Measurements from ENCODE around the gene FXYD4. TPM values are rescaled to one million over a fixed set of nuclear protein-coding genes. Genes with fewer than 3 reads are reported as not detected.
A peak's percentile ranks its signal among the peaks of the same experiment; 100 is the strongest.

The FXYD4 gene
- total and polyA plus RNA-seq, 5 experiments from 2014 or later: not detected

GRCh38 chr10:43402176-43402575, 30.7 kb downstream of the FXYD4 start:
- H3K36me3 Mint-ChIP-seq: peaks cover 0 to 51% (median 5%) of the 10 kb centered on the region in 3 donors
- H3K9me3 Mint-ChIP-seq: no peaks in the 10 kb centered on the region
- no peak for ATAC-seq
- no peaks in the 10 kb centered on the region for H3K27me3 Mint-ChIP-seq
- peak overlapping the region; percentile 14 to 97 (median 88) for H3K27ac Mint-ChIP-seq
- DNase-seq: no peak
- POLR2A ChIA-PET: interaction anchor here (0.7 kb wide), 1 partner anchor 18 kb away, joined by 4 read pairs; no protein-coding TSS in a partner anchor
- peak overlapping the region in 9 of 10 donors; percentile 53 to 100 (median 82) for H3K4me3 Mint-ChIP-seq
- H3K4me1 Mint-ChIP-seq: peaks cover 33 to 93% (median 78%) of the 10 kb centered on the region in 4 donors

GRCh38 chr10:43402880-43403452, 31.5 kb downstream of the FXYD4 start:
- DNase-seq (no peak), ATAC-seq (no peak)
- peaks cover 35 to 88% (median 71%) of the 10 kb centered on the region in 4 donors for H3K4me1 Mint-ChIP-seq
- H3K27ac Mint-ChIP-seq: peak overlapping the region; percentile 14 to 97 (median 88)
- no peaks in the 10 kb centered on the region for H3K9me3 Mint-ChIP-seq
- H3K27me3 Mint-ChIP-seq: no peaks in the 10 kb centered on the region
- POLR2A ChIA-PET: interaction anchor here (0.6 to 1.3 kb wide), 4 partner anchors 32 to 49 kb away, joined by 3 to 4 read pairs (median 3); partner anchors contain the start of gene ZNF487
- peaks cover 0 to 50% (median 4%) of the 10 kb centered on the region in 3 donors for H3K36me3 Mint-ChIP-seq
- peak overlapping the region in 9 of 10 donors; percentile 53 to 100 (median 82) for H3K4me3 Mint-ChIP-seq

GRCh38 chr10:43403911-43404703, 32.7 kb downstream of the FXYD4 start:
- Mint-ChIP-seq H3K4me1 (peaks cover 37 to 76% (median 64%) of the 10 kb centered on the region in 4 donors), H3K27me3 (no peaks in the 10 kb centered on the region), H3K4me3 (peak overlapping the region; percentile 78 to 100 (median 87)), H3K27ac (peak overlapping the region; percentile 82 to 97 (median 94)), H3K9me3 (no peaks in the 10 kb centered on the region), H3K36me3 (peaks cover 0 to 50% (median 4%) of the 10 kb centered on the region in 3 donors)
- ATAC-seq (no peak), DNase-seq (no peak)
- POLR2A ChIA-PET: interaction anchor here (1.0 to 2.5 kb wide), 6 partner anchors 8 to 110 kb away, joined by 3 to 16 read pairs (median 4); partner anchors contain the start of gene ZNF487

GRCh38 chr10:43404704-43405084, 33.3 kb downstream of the FXYD4 start:
- Mint-ChIP-seq H3K4me1 (peaks cover 34 to 72% (median 62%) of the 10 kb centered on the region in 4 donors), H3K36me3 (peaks cover 0 to 45% (median 4%) of the 10 kb centered on the region in 3 donors), H3K4me3 (peak overlapping the region; percentile 78 to 100 (median 87)), H3K9me3 (no peaks in the 10 kb centered on the region), H3K27ac (peak overlapping the region; percentile 82 to 97 (median 94)), H3K27me3 (no peaks in the 10 kb centered on the region)
- ATAC-seq (no peak), DNase-seq (peak in 2 of 10 donors; percentile 44 to 54)
- POLR2A ChIA-PET: interaction anchor here (1.2 to 2.5 kb wide), 4 partner anchors 8 to 111 kb away, joined by 5 to 16 read pairs (median 6); partner anchors contain the start of gene ZNF487

- ATAC-seq: peak in 1 of 2 donors; percentile 14
- no peaks in the 10 kb centered on the region for H3K27me3 Mint-ChIP-seq
- H3K36me3 Mint-ChIP-seq: peaks cover 0 to 24% (median 4%) of the 10 kb centered on the region in 3 donors
- H3K9me3 Mint-ChIP-seq: no peaks in the 10 kb centered on the region
- H3K4me1 Mint-ChIP-seq: peaks cover 26 to 56% (median 44%) of the 10 kb centered on the region in 4 donors
- POLR2A ChIA-PET: interaction anchor here (0.9 to 1.8 kb wide), 14 partner anchors 8 to 268 kb away, joined by 3 to 39 read pairs (median 8); partner anchors contain the start of genes CSGALNACT2 and ZNF487
- peak overlapping the region; percentile 95 to 100 (median 100) for H3K4me3 Mint-ChIP-seq
- DNase-seq: peak in 9 of 10 donors; percentile 25 to 67 (median 53)
- H3K27ac Mint-ChIP-seq: peak overlapping the region; percentile 98 to 100 (median 99)
These were observed 35.7 kb downstream of the FXYD4 start for GRCh38 chr10:43407148-43407575.

GRCh38 chr10:43407576-43408330, 36.3 kb downstream of the FXYD4 start:
- no peaks in the 10 kb centered on the region for H3K27me3 Mint-ChIP-seq
- H3K4me3 Mint-ChIP-seq: peak overlapping the region; percentile 95 to 100 (median 100)
- POLR2A ChIA-PET: interaction anchor here (0.6 to 1.8 kb wide), 17 partner anchors 9 to 1592 kb away, joined by 3 to 39 read pairs (median 8); partner anchors contain the start of genes CSGALNACT2 and ZNF487

GRCh38 chr10:43408331-43408709, 36.9 kb downstream of the FXYD4 start:
- Mint-ChIP-seq H3K27me3 (no peaks in the 10 kb centered on the region), H3K9me3 (no peaks in the 10 kb centered on the region), H3K36me3 (peaks cover 0 to 14% (median 1%) of the 10 kb centered on the region in 3 donors), H3K4me3 (peak overlapping the region; percentile 95 to 100 (median 100)), H3K27ac (peak overlapping the region; percentile 98 to 100 (median 99)), H3K4me1 (peaks cover 19 to 45% (median 33%) of the 10 kb centered on the region in 4 donors)
- ATAC-seq (peak in 1 of 2 donors; percentile 1), DNase-seq (no peak)
- POLR2A ChIA-PET: interaction anchor here (0.6 to 1.8 kb wide), 13 partner anchors 9 to 1592 kb away, joined by 3 to 39 read pairs (median 8); partner anchors contain the start of gene ZNF487

More at GRCh38 chr10:43407576-43408330, 36.3 kb downstream of the FXYD4 start:
- ATAC-seq (peak; percentile 35 to 43), DNase-seq (peak; percentile 70 to 91 (median 78))
- Mint-ChIP-seq H3K4me1 (peaks cover 24 to 50% (median 38%) of the 10 kb centered on the region in 4 donors), H3K36me3 (peaks cover 0 to 19% (median 4%) of the 10 kb centered on the region in 3 donors), H3K9me3 (no peaks in the 10 kb centered on the region), H3K27ac (peak overlapping the region; percentile 98 to 100 (median 99))

GRCh38 chr10:43408710-43409384, 37.4 kb downstream of the FXYD4 start, which contains the start of gene HNRNPF:
HNRNPF (minus strand) TSS chr10:43409186; CDS start chr10:43387884, 21,302 bp downstream.
- H3K27ac Mint-ChIP-seq: peak within 1 kb of the TSS; percentile 98 to 100 (median 99)
- peak; percentile 92 to 98 (median 96) for DNase-seq
- no peaks in the 10 kb centered on the region for H3K9me3 Mint-ChIP-seq
- H3K4me3 Mint-ChIP-seq: peak within 1 kb of the TSS; percentile 95 to 100 (median 100)
- H3K4me1 Mint-ChIP-seq: peaks cover 17 to 39% (median 28%) of the 10 kb centered on the region in 4 donors
- no peaks in the 10 kb centered on the region for H3K27me3 Mint-ChIP-seq
- POLR2A ChIA-PET: interaction anchor here (0.5 to 4.0 kb wide), 19 partner anchors 11 to 271 kb away, joined by 3 to 49 read pairs (median 6); partner anchors contain the start of genes CSGALNACT2, ZNF32 and ZNF487
- H3K36me3 Mint-ChIP-seq: peaks cover 0 to 8% (median 0%) of the 10 kb centered on the region in 3 donors
- peak; percentile 68 to 75 for ATAC-seq

- no peaks in the 10 kb centered on the region for H3K27me3 Mint-ChIP-seq
- H3K4me3 Mint-ChIP-seq: peak overlapping the region; percentile 95 to 100 (median 100)
- peak in 9 of 10 donors; percentile 44 to 84 (median 72) for DNase-seq
- peaks cover 0 to 4% (median 0%) of the 10 kb centered on the region in 3 donors for H3K36me3 Mint-ChIP-seq
- H3K27ac Mint-ChIP-seq: peak overlapping the region; percentile 95 to 100 (median 99)
- no peaks in the 10 kb centered on the region for H3K9me3 Mint-ChIP-seq
- H3K4me1 Mint-ChIP-seq: peaks cover 15 to 32% (median 21%) of the 10 kb centered on the region in 4 donors
- ATAC-seq: peak; percentile 8 to 9
- POLR2A ChIA-PET: interaction anchor here (0.6 to 4.0 kb wide), 13 partner anchors 10 to 621 kb away, joined by 3 to 49 read pairs (median 3); partner anchors contain the start of genes CSGALNACT2, ZNF32 and ZNF487
These were observed 38.1 kb downstream of the FXYD4 start for GRCh38 chr10:43409385-43410109.

GRCh38 chr10:43410345-43410744, 38.9 kb downstream of the FXYD4 start:
- peak overlapping the region; percentile 95 to 100 (median 99) for H3K27ac Mint-ChIP-seq
- H3K4me1 Mint-ChIP-seq: peaks cover 11 to 25% (median 16%) of the 10 kb centered on the region in 4 donors
- POLR2A ChIA-PET: interaction anchor here (1.2 to 4.0 kb wide), 6 partner anchors 10 to 273 kb away, joined by 3 to 49 read pairs (median 10); partner anchors contain the start of genes CSGALNACT2 and ZNF487
- no peaks in the 10 kb centered on the region for H3K9me3 Mint-ChIP-seq
- H3K4me3 Mint-ChIP-seq: peak overlapping the region; percentile 95 to 100 (median 100)
- no peaks in the 10 kb centered on the region for H3K27me3 Mint-ChIP-seq
- H3K36me3 Mint-ChIP-seq: no peaks in the 10 kb centered on the region
- DNase-seq (no peak), ATAC-seq (no peak)
